ENCODE results near the gene N4BP2L1.
"Not testable (repeated sequence)": the region's sequence is repeated elsewhere in the genome, so short reads cannot be mapped to it uniquely, and the experiment has no call there.

The N4BP2L1 gene

GRCh38 chr13:32390048-32390447 is 37.9 kb downstream of the N4BP2L1 start:
- no peak for DNase-seq (ENCODE audit: low read depth in 2 of 2)

GRCh38 chr13:32385410-32385809 is 42.5 kb downstream of the N4BP2L1 start:
- DNase-seq (ENCODE audit: low read depth in 2 of 2), result no peak

GRCh38 chr13:32384702-32385101 is 43.2 kb downstream of the N4BP2L1 start:
- DNase-seq (ENCODE audit: low read depth in 2 of 2), result no peak

- DNase-seq (ENCODE audit: low read depth in 2 of 2), result no peak
Measured at GRCh38 chr13:32383836-32384618, 43.9 kb downstream of the N4BP2L1 start.

- no peak for DNase-seq (ENCODE audit: low read depth in 2 of 2)
Measured at GRCh38 chr13:32381539-32381938, 46.4 kb downstream of the N4BP2L1 start.

GRCh38 chr13:32378012-32378411 is 49.9 kb downstream of the N4BP2L1 start:
- no peak for DNase-seq (ENCODE audit: low read depth in 2 of 2)

GRCh38 chr13:32376642-32377415 is 51.1 kb downstream of the N4BP2L1 start:
- no peak for DNase-seq (ENCODE audit: low read depth in 2 of 2)

- no peak for DNase-seq (ENCODE audit: low read depth in 2 of 2)
Measured at GRCh38 chr13:32370805-32371204, 57.1 kb downstream of the N4BP2L1 start.

- DNase-seq (ENCODE audit: low read depth in 2 of 2), result no peak
Measured at GRCh38 chr13:32362574-32362973, 65.4 kb downstream of the N4BP2L1 start.

- DNase-seq (ENCODE audit: low read depth in 2 of 2), result not testable (repeated sequence)
Measured at GRCh38 chr13:32355935-32356334, 72.0 kb downstream of the N4BP2L1 start.

- DNase-seq (ENCODE audit: low read depth in 2 of 2), result no peak
Measured at GRCh38 chr13:32354040-32354439, 73.9 kb downstream of the N4BP2L1 start.

- not testable (repeated sequence) for DNase-seq (ENCODE audit: low read depth in 2 of 2)
Measured at GRCh38 chr13:32350839-32351441, 77.0 kb downstream of the N4BP2L1 start.

Data from stimulated activated CD8-positive, alpha-beta memory T cell treated with anti-CD3 and anti-CD28 coated beads, Interleukin-2, amount 100 ng/mL, for 1 hour (primary cell).